ENCODE results near the gene HEATR1.

- TF ChIP-seq FOXJ3 (CRISPR knock-in tag; IDR thresholded peaks at IDR 0.05) (no peak), FOXM1 (IDR thresholded peaks at IDR 0.05; ENCODE audit: low read depth) (no peak), CTCF (IDR thresholded peaks at IDR 0.05) (no peak), EZH2phosphoT487 (IDR thresholded peaks at IDR 0.05; ENCODE audit: borderline replicate concordance, low read depth) (no peak), SMC3 (IDR thresholded peaks at IDR 0.05; ENCODE audit: low read depth, low read length) (no peak), TCF12 (IDR thresholded peaks at IDR 0.05) (no peak), EP300 (IDR thresholded peaks at IDR 0.05; ENCODE audit: borderline replicate concordance in 1 of 2, low read depth in 1 of 2, low read length in 1 of 2) (no peak), RCOR1 (IDR thresholded peaks at IDR 0.05; ENCODE audit: low read length) (no peak)
These were observed 81.2 kb downstream of the HEATR1 start for GRCh38 chr1:236522937-236523703.
